GM12878 (cell line): ENCODE results near the gene GPC6. TPM values are rescaled to one million over a fixed set of nuclear protein-coding genes. Genes with fewer than 3 reads are reported as not detected.

Experiments
- ATAC-seq: fragments of 200-7000 bp; cut with Tn5 transposase; 3 replicates; pipeline ENCODE4 v1.9.1; 2020; ENCODE audit warnings: mild to moderate bottlenecking, moderate library complexity
- BruUV-seq: library from RNA; stranded (reverse); fragments of 400-500 nt; replicated peaks from 2 replicates; lab custom pipeline; 2021; lab: Mats Ljungman, UMichigan
- CTCF ChIA-PET: fragments of 300-600 bp; sonication (Branson Sonifier 250); formaldehyde crosslinking; extraction: SDS; loops from one replicate; lab custom pipeline; 2021; ENCODE audit warnings: inconsistent platforms; lab: Yijun Ruan, JAX
- POLR2A ChIA-PET: fragments of 350-600 bp; formaldehyde crosslinking; extraction: SDS; loops from one replicate; lab custom pipeline; 2021; ENCODE audit warnings: inconsistent platforms; lab: Charles Lee
- RAD21 ChIA-PET: fragments of 300-600 bp; sonication (Branson Sonifier 250); formaldehyde crosslinking; loops from one replicate; lab custom pipeline; 2023; ENCODE audit warnings: antibody characterized with exemption; ENCODE audit not compliant: unreplicated experiment; lab: Charles Lee
- SMC1A ChIA-PET: fragments of 300-600 bp; sonication (Branson Sonifier 250); formaldehyde crosslinking; loops from one replicate; lab custom pipeline; 2023; ENCODE audit not compliant: unreplicated experiment, uncharacterized antibody; lab: Charles Lee
- DNase-seq: peaks from one replicate; pipeline ENCODE4 v3.0.0-alpha.2; 2011; ENCODE audit warnings: low read depth, low spot score
- FAIRE-seq: peaks from 3 replicates; lab custom pipeline; 2011; peaks lifted over from hg19 to GRCh38; lab: Jason Lieb, UNC
- H2AFZ ChIP-seq: 2 replicates; pipeline ENCODE4 v1.6.0; 2011; ENCODE audit warnings: low read depth, low read length, control low read depth; ENCODE audit not compliant: control insufficient read depth
- H3K27ac ChIP-seq: 2 replicates; pipeline ENCODE4 v1.5.1; 2011; ENCODE audit warnings: control low read depth; ENCODE audit not compliant: control insufficient read depth, insufficient read depth
- H3K27me3 ChIP-seq, 2 experiments: replicated peaks in 1 of 2; 2 replicates each; pipeline versions ENCODE4 v1.6.0 to v1.6.1; 2011; ENCODE audit warnings: low read length in 1 of 2; ENCODE audit not compliant: control insufficient read depth in 2 of 2, insufficient read depth in 2 of 2
- H3K36me3 ChIP-seq, 2 experiments: 2 replicates each; pipeline ENCODE4 v1.5.1; 2011; ENCODE audit warnings: low read length in 1 of 2; ENCODE audit not compliant: control insufficient read depth in 2 of 2, insufficient read depth in 2 of 2
- H3K4me1 ChIP-seq: 2 replicates; pipeline ENCODE4 v1.6.1; 2011; ENCODE audit warnings: mild to moderate bottlenecking, low read length, moderate library complexity, mixed read lengths; ENCODE audit not compliant: control insufficient read depth, insufficient read depth
- H3K4me2 ChIP-seq: 2 replicates; pipeline ENCODE4 v1.6.0; 2011; ENCODE audit warnings: control low read depth; ENCODE audit not compliant: control insufficient read depth, insufficient read depth
- H3K4me3 ChIP-seq: fragments of 200-600 bp; sonication (generic); 2 replicates; pipeline ENCODE4 v1.5.1; 2016
- H3K79me2 ChIP-seq: 2 replicates; pipeline ENCODE4 v1.6.0; 2011; ENCODE audit warnings: low read length; ENCODE audit not compliant: control insufficient read depth, insufficient read depth
- H3K9ac ChIP-seq: 2 replicates; pipeline ENCODE4 v1.8.0; 2011; ENCODE audit warnings: low read length, control low read depth, mixed read lengths; ENCODE audit not compliant: control insufficient read depth, insufficient read depth
- H3K9me3 ChIP-seq: replicated peaks from 3 replicates; pipeline ENCODE4 v1.5.1; 2011; ENCODE audit warnings: mild to moderate bottlenecking, low read length; ENCODE audit not compliant: control insufficient read depth, insufficient read depth
- H4K20me1 ChIP-seq: 2 replicates; pipeline ENCODE4 v1.6.0; 2011; ENCODE audit not compliant: control insufficient read depth, insufficient read depth
- BCL3 ChIP-seq: IDR thresholded peaks from 2 replicates; pipeline ENCODE4 v1.6.1; 2011; ENCODE audit warnings: borderline replicate concordance, low read depth, mild to moderate bottlenecking, moderate library complexity, low read length; ENCODE audit not compliant: insufficient read depth, poor library complexity, severe bottlenecking
- BMI1 ChIP-seq: fragments of 450-650 bp; IDR thresholded peaks from 2 replicates; pipeline ENCODE4 v1.6.1; 2016; ENCODE audit warnings: mild to moderate bottlenecking, moderate library complexity, borderline replicate concordance
- CEBPB ChIP-seq, 2 experiments: fragments of 150-350 bp in 1 of 2; IDR thresholded peaks; 2 replicates each; pipeline ENCODE4 v1.6.1; 2012 to 2014; ENCODE audit warnings: low read depth in 2 of 2, low read length in 2 of 2, borderline replicate concordance in 1 of 2, inconsistent platforms in 1 of 2
- CREM ChIP-seq: IDR thresholded peaks from 2 replicates; pipeline ENCODE4 v1.6.1; 2014; ENCODE audit warnings: antibody characterized with exemption, low read depth
- E2F4 ChIP-seq: IDR thresholded peaks from 2 replicates; pipeline ENCODE4 v1.6.1; 2012; ENCODE audit warnings: low read depth, low read length, improper control_type of control experiment
- EGR1 ChIP-seq, 2 experiments: IDR thresholded peaks; 1 replicate in 1 of 2; 2 replicates in 1 of 2; pipeline ENCODE4 v1.6.1; 2011 to 2012; ENCODE audit warnings: low read depth in 2 of 2, low read length in 2 of 2, borderline replicate concordance in 1 of 2, mild to moderate bottlenecking in 1 of 2, moderate library complexity in 1 of 2
- EP300 ChIP-seq, 2 experiments: fragments of 150-350 bp in 1 of 2; IDR thresholded peaks; 2 replicates each; pipeline ENCODE4 v1.6.1; 2011 to 2012; ENCODE audit warnings: low read depth in 2 of 2, low read length in 2 of 2, borderline replicate concordance in 1 of 2, improper control_type of control experiment in 1 of 2, inconsistent platforms in 1 of 2; ENCODE audit not compliant: control insufficient read depth in 1 of 2
- ETV6 ChIP-seq, 2 experiments: fragments of 450-650 bp in 1 of 2; IDR thresholded peaks in 1 of 2; conservative IDR thresholded peaks in 1 of 2; 2 replicates each; pipeline ENCODE4 v1.6.1; 2014; ENCODE audit warnings: antibody characterized with exemption in 1 of 2, borderline replicate concordance in 1 of 2, low read depth in 1 of 2, mild to moderate bottlenecking in 1 of 2, moderate library complexity in 1 of 2
- IRF4 ChIP-seq: IDR thresholded peaks from 2 replicates; pipeline ENCODE4 v1.6.1; 2011; ENCODE audit warnings: low read depth, low read length
- MEF2A ChIP-seq: IDR thresholded peaks from 2 replicates; pipeline ENCODE4 v1.6.1; 2011; ENCODE audit warnings: low read depth, mild to moderate bottlenecking, low read length, moderate library complexity; ENCODE audit not compliant: insufficient read depth
- NBN ChIP-seq: fragments of 450-650 bp; IDR thresholded peaks from 2 replicates; pipeline ENCODE4 v1.6.1; 2016
- NR2F1 ChIP-seq: fragments of 450-650 bp; conservative IDR thresholded peaks from 2 replicates; pipeline ENCODE4 v1.6.1; 2017; ENCODE audit warnings: mild to moderate bottlenecking
- NRF1 ChIP-seq: conservative IDR thresholded peaks from 2 replicates; pipeline ENCODE4 v1.6.1; 2011; ENCODE audit warnings: mild to moderate bottlenecking, low read depth, low read length, improper control_type of control experiment
- RB1 ChIP-seq: fragments of 450-650 bp; formaldehyde crosslinking; IDR thresholded peaks from 2 replicates; pipeline ENCODE4 v1.6.1; 2017; ENCODE audit warnings: mild to moderate bottlenecking, borderline replicate concordance
- SPI1 ChIP-seq: IDR thresholded peaks from 2 replicates; pipeline ENCODE4 v1.6.1; 2011; ENCODE audit warnings: low read depth, mild to moderate bottlenecking, low read length, moderate library complexity, borderline replicate concordance; ENCODE audit not compliant: insufficient read depth
- SRF ChIP-seq, 2 experiments: IDR thresholded peaks; 2 replicates each; pipeline ENCODE4 v1.6.1; 2011; ENCODE audit warnings: low read depth in 2 of 2, low read length in 2 of 2, mild to moderate bottlenecking in 1 of 2, moderate library complexity in 1 of 2
- STAT1 ChIP-seq: fragments of 450-650 bp; conservative IDR thresholded peaks from 2 replicates; pipeline ENCODE4 v1.6.1; 2014; ENCODE audit warnings: antibody characterized with exemption, mild to moderate bottlenecking
- TCF12 ChIP-seq: IDR thresholded peaks from 2 replicates; pipeline ENCODE4 v1.6.1; 2011; ENCODE audit warnings: low read depth, mild to moderate bottlenecking, low read length
- in situ Hi-C: fragments of 300-500 bp; cut with MboI; formaldehyde crosslinking; loops from 9 replicates; pipeline ENCODE4 v1.14.3; 2018; ENCODE audit warnings: mixed read lengths
- intact Hi-C: fragments of 100-400 bp; cut with micrococcal nuclease; formaldehyde crosslinking; loops from one replicate; pipeline ENCODE4 v1.14.2; 2022; ENCODE audit not compliant: unreplicated experiment
- polyA plus RNA-seq, 11 experiments: library from polyadenylated mRNA; depleted of rRNA in 4 of 11; unstranded in 6 of 11; stranded (reverse) in 5 of 11; fragments of >200 nt; fragmentation: Nextera tagmentation in 4 of 11; fragmentation: Illumina TruSeq in 1 of 11; extraction: Ambion mirVana in 4 of 11; extraction: Trizol in 1 of 11; gene quantifications; 1 replicate in 1 of 11; 2 replicates in 10 of 11; pipeline versions ENCODE4 v1.2.1 to v1.2.3, GENCODE V29; 2011 to 2016; ENCODE audit warnings: inconsistent platforms in 2 of 11, missing spikeins in 2 of 11, low read depth in 1 of 11
- total RNA-seq, 4 experiments: library from RNA; depleted of rRNA in 3 of 4; stranded (reverse); fragments of >200 nt in 3 of 4; fragmentation: Illumina TruSeq in 1 of 4; extraction: Trizol in 1 of 4; gene quantifications; 2 replicates each; pipeline versions ENCODE4 v1.2.1 to v1.2.3, GENCODE V29; 2013 to 2021

The GPC6 gene
- total and polyA plus RNA-seq, 10 of the 15 experiments (the other 5 are each of a cell fraction or from before 2014, with no cell fraction given), result 0.03 to 0.04 (median 0.03) TPM; not detected in 7

- Histone ChIP-seq H2AFZ (no peak overlapping the region), H3K79me2 (no peaks in the 10 kb centered on the region), H3K4me3 (no peak overlapping the region), H3K9me3 (no peaks in the 10 kb centered on the region), H3K27me3 (no peaks in the 10 kb centered on the region), H3K36me3 (no peaks in the 10 kb centered on the region), H3K4me2 (no peak overlapping the region), H3K9ac (no peak overlapping the region), H3K4me1 (no peaks in the 10 kb centered on the region), H4K20me1 (no peaks in the 10 kb centered on the region), H3K27ac (no peak overlapping the region)
- POLR2A ChIA-PET, result no interaction called here
- in situ Hi-C loops (no loop called here), intact Hi-C loops (no loop called here)
- DNase-seq, result no peak
- SMC1A ChIA-PET, result no interaction called here
- no peak for FAIRE-seq
- CTCF ChIA-PET, result no interaction called here
- TF ChIP-seq RB1 (no peak), NR2F1 (no peak), STAT1 (no peak), ETV6 (conservative IDR thresholded peaks at IDR 0.05 in 1 of 2, IDR thresholded peaks at IDR 0.05 in 1 of 2; ENCODE audit: borderline replicate concordance in 1 of 2, low read depth in 1 of 2) (no peak), NBN (no peak), E2F4 (no peak), CREM (no peak), NRF1 (no peak), CEBPB (IDR thresholded peaks at IDR 0.05; ENCODE audit: borderline replicate concordance in 1 of 2, low read depth in 2 of 2, low read length in 2 of 2) (no peak), SRF (IDR thresholded peaks at IDR 0.05; ENCODE audit: low read depth in 2 of 2, low read length in 2 of 2) (no peak), EP300 (IDR thresholded peaks at IDR 0.05; ENCODE audit: borderline replicate concordance in 1 of 2, control insufficient read depth in 1 of 2, low read depth in 2 of 2, low read length in 2 of 2) (no peak), BCL3 (no peak), MEF2A (no peak), TCF12 (no peak), IRF4 (no peak), BMI1 (no peak), EGR1 (IDR thresholded peaks at IDR 0.05; ENCODE audit: borderline replicate concordance in 1 of 2, low read depth in 2 of 2, low read length in 2 of 2) (no peak), SPI1 (no peak)
- no peak for ATAC-seq
- BruUV-seq, result no TSS peak
- RAD21 ChIA-PET, result no interaction called here
Measured at GRCh38 chr13:93991569-93991968, 765.0 kb downstream of the GPC6 start.
